Thyroid gland (tissue), 4 donors: ENCODE measurements around the gene LFNG.

Experiments
- POLR2A ChIP-seq, 2 donors: fragments of 450-650 bp; IDR thresholded peaks; one replicate each; pipeline ENCODE4 v1.6.1; 2017; ENCODE audit warnings: antibody characterized with exemption in 2 of 2, mild to moderate bottlenecking in 2 of 2, moderate library complexity in 1 of 2
- TF ChIP-seq, protein P1 (sequence below), 6 experiments: fragments of 200-600 bp in 3 of 6; fragments of 450-650 bp in 3 of 6; sonication (generic) in 3 of 6; IDR thresholded peaks; one replicate each; pipeline ENCODE4 v1.5.1; 2016 to 2019; ENCODE audit warnings: antibody characterized with exemption in 6 of 6, mild to moderate bottlenecking in 2 of 6, inconsistent platforms in 1 of 6, moderate library complexity in 1 of 6

DNA sequence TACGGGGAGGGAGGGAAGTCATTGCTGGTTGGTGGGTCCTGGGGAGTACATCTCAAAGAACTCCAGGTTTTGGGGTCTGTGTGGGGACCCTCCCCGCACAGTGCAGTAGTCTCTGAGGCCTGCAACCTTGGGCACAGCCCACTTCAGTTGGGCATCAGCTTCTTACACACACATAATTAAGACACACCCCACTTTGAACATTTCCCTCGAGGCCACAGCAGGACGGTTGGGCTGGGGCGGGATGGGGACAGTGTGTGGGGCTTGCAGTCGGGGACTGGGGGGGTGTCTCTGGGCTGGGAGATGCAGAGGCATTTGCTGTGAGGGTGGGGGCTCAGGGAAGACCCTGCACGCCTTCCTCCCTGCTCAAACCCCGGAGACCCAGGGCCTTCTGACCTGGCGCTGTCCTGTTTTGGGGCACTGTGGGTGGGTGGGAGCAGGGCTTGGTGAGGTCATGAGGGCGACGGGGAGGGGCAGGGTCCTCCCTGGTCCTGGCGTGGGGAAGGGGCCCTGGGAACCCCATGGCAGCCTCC, 1.3 kb downstream of the LFNG start:
- no peak for TF ChIP-seq POLR2A (IDR thresholded peaks at IDR 0.05)
- TF ChIP-seq, protein P1, sequence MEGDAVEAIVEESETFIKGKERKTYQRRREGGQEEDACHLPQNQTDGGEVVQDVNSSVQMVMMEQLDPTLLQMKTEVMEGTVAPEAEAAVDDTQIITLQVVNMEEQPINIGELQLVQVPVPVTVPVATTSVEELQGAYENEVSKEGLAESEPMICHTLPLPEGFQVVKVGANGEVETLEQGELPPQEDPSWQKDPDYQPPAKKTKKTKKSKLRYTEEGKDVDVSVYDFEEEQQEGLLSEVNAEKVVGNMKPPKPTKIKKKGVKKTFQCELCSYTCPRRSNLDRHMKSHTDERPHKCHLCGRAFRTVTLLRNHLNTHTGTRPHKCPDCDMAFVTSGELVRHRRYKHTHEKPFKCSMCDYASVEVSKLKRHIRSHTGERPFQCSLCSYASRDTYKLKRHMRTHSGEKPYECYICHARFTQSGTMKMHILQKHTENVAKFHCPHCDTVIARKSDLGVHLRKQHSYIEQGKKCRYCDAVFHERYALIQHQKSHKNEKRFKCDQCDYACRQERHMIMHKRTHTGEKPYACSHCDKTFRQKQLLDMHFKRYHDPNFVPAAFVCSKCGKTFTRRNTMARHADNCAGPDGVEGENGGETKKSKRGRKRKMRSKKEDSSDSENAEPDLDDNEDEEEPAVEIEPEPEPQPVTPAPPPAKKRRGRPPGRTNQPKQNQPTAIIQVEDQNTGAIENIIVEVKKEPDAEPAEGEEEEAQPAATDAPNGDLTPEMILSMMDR (IDR thresholded peaks at IDR 0.05): no peak
